Measurements from ENCODE around the gene NEUROD2. TPM values are rescaled to one million over a fixed set of nuclear protein-coding genes. Genes with fewer than 3 reads are reported as not detected.
A peak's percentile ranks its signal among the peaks of the same experiment; 100 is the strongest.

NEUROD2 gene
- total RNA-seq, 2 donors from 2014 or later = not detected

GRCh38 chr17:39600997-39601597 lies 6.6 kb downstream of the NEUROD2 start:
- TF ChIP-seq CTCF (IDR thresholded peaks at IDR 0.05) = no peak
- H3K27ac ChIP-seq = no peak overlapping the region
- no peak for ATAC-seq (ENCODE audit: insufficient number of reproducible peaks, low FRiP score, low read depth)
- no peaks in the 10 kb centered on the region for H3K36me3 ChIP-seq
- no peaks in the 10 kb centered on the region for H3K9me3 ChIP-seq
- H3K4me3 ChIP-seq = no peak overlapping the region
- H3K4me1 ChIP-seq (ENCODE audit: control insufficient read depth in 1 of 2, low read depth in 2 of 2) = peaks cover 26 to 36% of the 10 kb centered on the region in 2 donors
- no peak for DNase-seq (ENCODE audit: low spot score)
- H3K27me3 ChIP-seq (replicated peaks; ENCODE audit: insufficient read depth) = peaks cover 60% of the 10 kb centered on the region

GRCh38 chr17:39600288-39600996 lies 7.3 kb downstream of the NEUROD2 start:
- ATAC-seq (ENCODE audit: insufficient number of reproducible peaks, low FRiP score, low read depth) (no peak), DNase-seq (ENCODE audit: low spot score) (no peak)
- Histone ChIP-seq H3K27ac (no peak overlapping the region), H3K4me1 (ENCODE audit: control insufficient read depth in 1 of 2, low read depth in 2 of 2) (peaks cover 21 to 29% of the 10 kb centered on the region in 2 donors), H3K27me3 (replicated peaks; ENCODE audit: insufficient read depth) (peaks cover 56% of the 10 kb centered on the region), H3K36me3 (no peaks in the 10 kb centered on the region), H3K9me3 (no peaks in the 10 kb centered on the region), H3K4me3 (no peak overlapping the region)
- no peak for TF ChIP-seq CTCF (IDR thresholded peaks at IDR 0.05)

DNA sequence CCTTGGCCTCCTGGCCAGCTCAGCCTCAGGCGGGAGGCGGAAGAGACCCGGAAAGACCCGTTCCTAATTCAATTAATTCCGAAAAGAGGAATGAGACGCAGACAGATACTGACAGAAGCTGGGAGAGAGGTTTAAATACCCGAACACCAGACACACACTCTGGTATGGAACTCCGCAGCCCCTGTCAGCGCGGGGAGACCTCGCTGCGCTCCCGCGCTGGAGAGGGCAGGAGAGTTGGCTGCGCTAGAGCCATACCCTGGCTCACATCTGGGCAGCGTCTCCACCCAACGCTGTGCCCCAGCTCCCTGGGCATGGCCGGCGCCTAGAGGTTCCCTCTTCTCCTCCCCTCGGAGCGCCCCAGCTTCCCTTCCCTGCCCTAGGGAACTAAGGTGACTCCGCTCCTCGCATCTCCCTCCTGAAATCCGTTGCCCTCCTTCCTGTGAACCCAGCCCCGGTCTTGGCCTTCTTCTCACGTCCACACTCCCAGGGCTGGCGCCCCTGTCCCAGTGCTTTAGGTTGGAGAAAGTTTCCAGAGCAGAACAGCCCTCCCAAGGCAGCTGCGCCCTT lies 8.0 kb downstream of the NEUROD2 start:
- H3K27ac ChIP-seq = no peak overlapping the region
- no peaks in the 10 kb centered on the region for H3K9me3 ChIP-seq
- no peak for DNase-seq (ENCODE audit: low spot score)
- no peak for ATAC-seq (ENCODE audit: insufficient number of reproducible peaks, low FRiP score, low read depth)
- H3K4me3 ChIP-seq = no peak overlapping the region
- no peak for TF ChIP-seq CTCF (IDR thresholded peaks at IDR 0.05)
- H3K27me3 ChIP-seq (replicated peaks; ENCODE audit: insufficient read depth) = peaks cover 49% of the 10 kb centered on the region
- no peaks in the 10 kb centered on the region for H3K36me3 ChIP-seq
- H3K4me1 ChIP-seq (ENCODE audit: control insufficient read depth in 1 of 2, low read depth in 2 of 2) = peaks cover 14 to 22% of the 10 kb centered on the region in 2 donors

DNA sequence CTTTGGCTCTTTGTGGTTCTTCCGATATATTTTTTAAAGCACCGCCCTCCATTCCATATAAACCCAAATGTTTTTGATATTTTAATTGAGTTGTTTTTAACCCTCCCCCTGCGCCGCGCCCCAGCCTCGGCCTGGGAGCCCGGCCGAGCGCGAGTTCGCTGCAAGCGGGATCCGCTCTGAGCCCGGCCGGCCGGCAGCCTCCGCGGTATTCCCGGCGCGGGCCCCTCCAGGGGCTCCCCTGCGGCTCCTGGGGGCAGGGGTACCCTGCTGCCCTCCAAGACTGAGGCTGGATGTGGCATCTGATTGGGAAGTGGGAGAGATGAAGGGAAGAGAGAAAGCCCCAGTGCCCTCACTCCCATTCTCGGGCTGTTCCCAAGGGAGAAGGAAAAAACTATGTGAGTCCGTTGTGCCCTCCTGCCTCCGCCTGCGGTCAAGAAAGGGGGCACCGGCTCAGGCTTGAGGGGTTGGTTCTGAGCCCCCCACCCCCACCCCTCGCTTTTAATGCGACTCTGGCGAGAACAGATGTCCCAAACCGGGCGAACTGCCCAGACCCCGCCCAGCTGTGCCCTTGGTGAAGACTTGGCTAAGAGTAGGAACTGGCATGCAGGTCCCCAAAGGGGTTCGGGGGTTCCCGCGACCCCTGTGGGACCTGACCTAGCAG lies 8.6 kb downstream of the NEUROD2 start:
- peaks cover 46% of the 10 kb centered on the region for H3K27me3 ChIP-seq (replicated peaks; ENCODE audit: insufficient read depth)
- ATAC-seq (ENCODE audit: insufficient number of reproducible peaks, low FRiP score, low read depth) (no peak), DNase-seq (ENCODE audit: low spot score) (no peak)
- H3K4me1 ChIP-seq (ENCODE audit: control insufficient read depth in 1 of 2, low read depth in 2 of 2) = peaks cover 14 to 21% of the 10 kb centered on the region in 2 donors
- no peak for TF ChIP-seq CTCF (IDR thresholded peaks at IDR 0.05)
- no peaks in the 10 kb centered on the region for H3K36me3 ChIP-seq
- no peak overlapping the region for H3K27ac ChIP-seq
- no peaks in the 10 kb centered on the region for H3K9me3 ChIP-seq
- peak overlapping the region; percentile 48 for H3K4me3 ChIP-seq

GRCh38 chr17:39598630-39599003 lies 9.1 kb downstream of the NEUROD2 start:
- no peak for ATAC-seq (ENCODE audit: insufficient number of reproducible peaks, low FRiP score, low read depth)

More at GRCh38 chr17:39598630-39599003, 9.1 kb downstream of the NEUROD2 start:
- no peaks in the 10 kb centered on the region for H3K9me3 ChIP-seq
- no peak overlapping the region for H3K27ac ChIP-seq
- no peaks in the 10 kb centered on the region for H3K36me3 ChIP-seq
- TF ChIP-seq CTCF (IDR thresholded peaks at IDR 0.05) = no peak
- H3K27me3 ChIP-seq (replicated peaks; ENCODE audit: insufficient read depth) = peaks cover 41% of the 10 kb centered on the region
- H3K4me1 ChIP-seq (ENCODE audit: control insufficient read depth in 1 of 2, low read depth in 2 of 2) = peaks cover 14 to 21% of the 10 kb centered on the region in 2 donors
- no peak for DNase-seq (ENCODE audit: low spot score)
- H3K4me3 ChIP-seq = peak overlapping the region; percentile 48

All from thoracic aorta (tissue), 2 donors.